HepG2 (cell line): ENCODE data around the gene ABCC2. TPM values are rescaled to one million over a fixed set of nuclear protein-coding genes. Genes with fewer than 3 reads are reported as not detected.
A peak's percentile ranks its signal among the peaks of the same experiment; 100 is the strongest.

Source experiments
- ATAC-seq: fragments of 200-7000 bp; cut with Tn5 transposase; 3 replicates; pipeline ENCODE4 v1.9.1; 2020; ENCODE audit warnings: mild to moderate bottlenecking, moderate library complexity
- BruUV-seq: library from RNA; stranded (reverse); fragments of 400-500 nt; replicated peaks from 2 replicates; lab custom pipeline; 2021; lab: Mats Ljungman, UMichigan
- CTCF ChIA-PET: fragments of 300-600 bp; formaldehyde crosslinking; extraction: SDS; loops from one replicate; lab custom pipeline; 2021; ENCODE audit warnings: low total read pairs, inconsistent platforms, low intra/inter-chr PET ratio; lab: Yijun Ruan, JAX
- POLR2A ChIA-PET: fragments of 350-600 bp; sonication (Branson Sonifier 250); formaldehyde crosslinking; loops from one replicate; lab custom pipeline; 2020; ENCODE audit warnings: antibody characterized with exemption, inconsistent platforms; lab: Yijun Ruan, JAX
- DNase-seq: peaks from one replicate; pipeline ENCODE4 v3.0.0-alpha.2; 2015; ENCODE audit warnings: low spot score
- FAIRE-seq: peaks from 3 replicates; lab custom pipeline; 2011; peaks lifted over from hg19 to GRCh38; lab: Jason Lieb, UNC
- H2AFZ ChIP-seq: one replicate; pipeline ENCODE4 v1.6.1; 2011; ENCODE audit warnings: low read length, inconsistent platforms
- H3K27ac ChIP-seq: fragments of 300-600 bp; 3 replicates; pipeline ENCODE4 v1.8.0; 2011; ENCODE audit warnings: mixed run types, mild to moderate bottlenecking, mixed read lengths, low read length, inconsistent platforms; ENCODE audit not compliant: insufficient read depth; ENCODE audit errors: extremely low read length
- H3K27me3 ChIP-seq, 2 experiments: fragments of 200-600 bp in 1 of 2; 2 replicates in 1 of 2; 3 replicates in 1 of 2; pipeline versions ENCODE4 v1.6.0 to v1.8.0; 2011; ENCODE audit warnings: low read length in 2 of 2, mild to moderate bottlenecking in 2 of 2, moderate library complexity in 2 of 2, inconsistent platforms in 1 of 2; ENCODE audit not compliant: insufficient read depth in 2 of 2, control insufficient read depth in 1 of 2
- H3K36me3 ChIP-seq, 2 experiments: fragments of 200-600 bp in 1 of 2; replicated peaks in 1 of 2; 2 replicates in 1 of 2; 3 replicates in 1 of 2; pipeline versions ENCODE4 v1.5.1 to v1.8.0; 2011; ENCODE audit warnings: low read length in 2 of 2, inconsistent platforms in 1 of 2; ENCODE audit not compliant: insufficient read depth in 2 of 2, control insufficient read depth in 1 of 2
- H3K4me1 ChIP-seq: 2 replicates; pipeline ENCODE4 v1.5.1; 2012; ENCODE audit warnings: low read length, inconsistent platforms; ENCODE audit not compliant: insufficient read depth
- H3K4me2 ChIP-seq: 2 replicates; pipeline ENCODE4 v1.6.0; 2011; ENCODE audit warnings: low read depth, low read length, inconsistent platforms
- H3K4me3 ChIP-seq, 3 experiments: fragments of 200-600 bp in 1 of 3; sonication (generic), shearing (Covaris generic) in 1 of 3; replicated peaks in 1 of 3; 2 replicates each; pipeline ENCODE4 v1.5.1; 2011 to 2016; ENCODE audit warnings: low read length in 3 of 3, inconsistent platforms in 2 of 3, low read depth in 2 of 3, mild to moderate bottlenecking in 2 of 3, control low read depth in 1 of 3, mixed read lengths in 1 of 3; ENCODE audit not compliant: insufficient read depth in 1 of 3
- H3K79me2 ChIP-seq: one replicate; pipeline ENCODE4 v1.6.1; 2011; ENCODE audit warnings: low read length, inconsistent platforms; ENCODE audit not compliant: insufficient read depth
- H3K9ac ChIP-seq: 2 replicates; pipeline ENCODE4 v1.6.0; 2011; ENCODE audit warnings: mild to moderate bottlenecking, low read depth, low read length, inconsistent platforms; ENCODE audit not compliant: insufficient read depth
- H3K9me3 ChIP-seq: 2 replicates; pipeline ENCODE4 v1.5.1; 2012; ENCODE audit warnings: mild to moderate bottlenecking, low read length
- H4K20me1 ChIP-seq: 2 replicates; pipeline ENCODE4 v1.6.0; 2011; ENCODE audit warnings: inconsistent platforms, mild to moderate bottlenecking, low read length, moderate library complexity; ENCODE audit not compliant: insufficient read depth
- CC2D1A ChIP-seq: sonication (generic); formaldehyde crosslinking; IDR thresholded peaks from 2 replicates; pipeline ENCODE4 v1.8.1; 2023; ENCODE audit warnings: mild to moderate bottlenecking, missing genetic modification reagents
- HBP1 ChIP-seq: IDR thresholded peaks from 2 replicates; pipeline ENCODE4 v1.6.1; 2016; ENCODE audit warnings: low read depth, control low read depth
- KDM4B ChIP-seq: sonication (generic); formaldehyde crosslinking; IDR thresholded peaks from 2 replicates; pipeline ENCODE4 v1.4.0; 2020; ENCODE audit warnings: missing genetic modification reagents
- KDM5A ChIP-seq: fragments of 200-600 bp; sonication (generic); IDR thresholded peaks from 2 replicates; pipeline ENCODE4 v1.7.0; 2018; ENCODE audit warnings: antibody characterized with exemption, mild to moderate bottlenecking, low read length, borderline replicate concordance
- MAFF ChIP-seq: IDR thresholded peaks from 2 replicates; pipeline ENCODE4 v1.6.1; 2011; ENCODE audit warnings: low read depth, low read length, improper control_type of control experiment
- MAFK ChIP-seq, 2 experiments: IDR thresholded peaks in 1 of 2; conservative IDR thresholded peaks in 1 of 2; 2 replicates each; pipeline ENCODE4 v1.6.1; 2011; ENCODE audit warnings: improper control_type of control experiment in 2 of 2, low read length in 2 of 2
- RBFOX2 ChIP-seq: fragments of 200-400 bp; formaldehyde crosslinking; IDR thresholded peaks from 2 replicates; pipeline ENCODE4 v1.6.1; 2017; ENCODE audit warnings: low read depth, mild to moderate bottlenecking, low read length
- SALL1 ChIP-seq: sonication (generic); formaldehyde crosslinking; IDR thresholded peaks from 2 replicates; pipeline ENCODE4 v1.8.0; 2022; ENCODE audit warnings: mild to moderate bottlenecking, missing genetic modification reagents
- YY1 ChIP-seq: IDR thresholded peaks from 2 replicates; pipeline ENCODE4 v1.6.1; 2011; ENCODE audit warnings: low read length, low read depth, moderate library complexity, mild to moderate bottlenecking; ENCODE audit not compliant: insufficient read depth, insufficient replicate concordance
- ZNF230 ChIP-seq: sonication (generic); formaldehyde crosslinking; IDR thresholded peaks from 2 replicates; pipeline ENCODE4 v1.4.0; 2020; ENCODE audit warnings: mild to moderate bottlenecking, missing genetic modification reagents
- ZNF691 ChIP-seq: sonication (generic); formaldehyde crosslinking; IDR thresholded peaks from 2 replicates; pipeline ENCODE4 v1.4.0; 2020; ENCODE audit warnings: missing genetic modification reagents, low read depth, mild to moderate bottlenecking, borderline replicate concordance
- WGBS: methylation state at CpG from one replicate; pipeline ENCODE4 v1.1.6; 2017; ENCODE audit warnings: low lambda C conversion rate; 5-methylcytosine and 5-hydroxymethylcytosine counted together
- in situ Hi-C: cut with HindIII; loops from 2 replicates; pipeline ENCODE4 v1.10.0; 2017; ENCODE audit warnings: low pct_unique_long_range_greater_than_20kb; ENCODE audit not compliant: extremely low pct_ligation_motif_present
- intact Hi-C: fragments of 100-400 bp; cut with micrococcal nuclease; formaldehyde crosslinking; loops from one replicate; pipeline ENCODE4 v1.10.0; 2022; ENCODE audit not compliant: unreplicated experiment
- polyA plus RNA-seq, 8 experiments: library from polyadenylated mRNA; depleted of rRNA in 3 of 8; stranded (reverse) in 7 of 8; unstranded in 1 of 8; fragments of >200 nt; fragmentation: Illumina TruSeq in 4 of 8; extraction: Trizol in 4 of 8; gene quantifications; 2 replicates each; pipeline versions ENCODE4 v1.2.1 to v1.2.3, GENCODE V29; 2011 to 2016; ENCODE audit warnings: low read depth in 4 of 8, missing spikeins in 1 of 8, mixed read lengths in 1 of 8; ENCODE audit not compliant: insufficient read depth in 1 of 8
- total RNA-seq, 5 experiments: library from RNA; depleted of rRNA; stranded (reverse); fragments of >200 nt; fragmentation: Illumina TruSeq; extraction: Trizol; gene quantifications; 2 replicates each; pipeline ENCODE4 v1.2.3, GENCODE V29; 2016; ENCODE audit warnings: low read depth in 1 of 5

ABCC2 gene
- total and polyA plus RNA-seq, 2 of the 13 experiments (the other 11 are each of a cell fraction or from before 2014, with no cell fraction given) = 181 to 497 TPM

DNA sequence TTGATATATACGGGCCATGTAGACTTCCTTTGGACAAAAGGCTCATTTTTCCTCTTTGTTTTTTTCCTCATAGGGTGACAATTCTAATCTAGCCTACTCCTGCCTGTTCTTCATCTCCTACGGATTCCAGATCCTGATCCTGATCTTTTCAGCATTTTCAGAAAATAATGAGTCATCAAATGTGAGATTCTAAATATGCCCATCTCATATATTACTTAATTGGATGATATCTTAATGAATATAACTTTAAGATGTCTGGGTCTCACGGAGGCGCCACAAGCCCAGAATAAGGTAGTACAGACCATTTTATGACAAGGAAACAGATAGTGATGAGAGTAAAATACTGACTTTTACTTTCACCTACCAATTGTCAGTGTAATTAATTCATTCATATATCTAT, 11.4 kb downstream of the ABCC2 start:
- peaks cover 20% of the 10 kb centered on the region for H3K4me1 ChIP-seq
- peak; percentile 31 to 70; a peak in 3 of 4 replicates for TF ChIP-seq MAFK (conservative IDR thresholded peaks at IDR 0.05 in 1 of 2, IDR thresholded peaks at IDR 0.05 in 1 of 2; ENCODE audit: low read length in 2 of 2)
- no peak for TF ChIP-seq ZNF230
- TF ChIP-seq YY1 = no peak
- no peak for TF ChIP-seq KDM5A
- TF ChIP-seq CC2D1A = no peak
- TF ChIP-seq ZNF691 (CRISPR knock-in tag) = no peak
- TF ChIP-seq RBFOX2 = 0 out of 2 replicates have a peak, but pooled peaks have one; percentile 6
- no peak for TF ChIP-seq KDM4B
- TF ChIP-seq SALL1 (CRISPR knock-in tag) = no peak
- TF ChIP-seq MAFF = peak; percentile 58; the same call in 1 of the 2 replicates
- TF ChIP-seq HBP1 (CRISPR knock-in tag) = no peak
- TF ChIP-seq, all 625 proteins: peak for 3
- DNase-seq (no peak), ATAC-seq (no peak), FAIRE-seq (no peak)
- Histone ChIP-seq H3K9ac (no peak overlapping the region), H2AFZ (no peak overlapping the region), H3K27me3 (no peaks in the 10 kb centered on the region), H3K4me2 (no peak overlapping the region), H3K9me3 (no peaks in the 10 kb centered on the region), H3K79me2 (peaks cover 43% of the 10 kb centered on the region), H3K4me3 (no peak overlapping the region), H3K27ac (no peak overlapping the region), H3K36me3 (peaks cover 34 to 91% of the 10 kb centered on the region in 2 experiments), H4K20me1 (peaks cover 43% of the 10 kb centered on the region)
- WGBS = 98% methylated on average over 4 of the region's 4 CpGs
- POLR2A ChIA-PET = interaction anchor here (4.1 kb wide), 1 partner anchor 62 kb away, joined by 19 read pairs; the partner anchor contains the start of genes COX15 and CUTC
- intact Hi-C loops (no loop called here), in situ Hi-C loops (no loop called here)
- CTCF ChIA-PET = no interaction called here
- no TSS peak for BruUV-seq
